ENCODE data around the gene SOCS2. TPM values are rescaled to one million over a fixed set of nuclear protein-coding genes. Genes with fewer than 3 reads are reported as not detected.

Gene SOCS2
- total RNA-seq (2013; cell fraction: nucleolus; rRNA removed), result 5.3 and 9.2 TPM in 2 replicates
- total RNA-seq (2014; rRNA removed) (8.0 and 16.0 TPM in 2 replicates), total RNA-seq (2014; rRNA removed; fragmentation: Illumina TruSeq; extraction: Trizol) (9.7 and 10.1 TPM in 2 replicates), total RNA-seq (2021) (8.5 and 9.4 TPM in 2 replicates), polyA plus RNA-seq (2011; rRNA removed) (2.6 and 3.5 TPM in 2 replicates), polyA plus RNA-seq (2014; fragmentation: Illumina TruSeq; extraction: Trizol) (12.0 and 18.8 TPM in 2 replicates), polyA plus RNA-seq (2014; fragmentation: Nextera tagmentation; extraction: Ambion mirVana) (1 to 10 TPM; 3.7 TPM), polyA plus RNA-seq (2014; rRNA removed) (11.5 and 12.7 TPM in 2 replicates), polyA plus RNA-seq (2016; fragmentation: Nextera tagmentation; extraction: Ambion mirVana) (1 to 10 TPM; 5.1 to 6.5 TPM), polyA minus RNA-seq (2011; rRNA and poly(A)+ RNA removed) (1.2 and 1.6 TPM in 2 replicates), Bru-seq, nascent RNA (percentile 61 among the genes with signal in this experiment), BruChase-seq, experiment 1, labeled RNA remaining after a 6-hour chase (percentile 65 among the genes with signal in this experiment), BruChase-seq, experiment 2, labeled RNA remaining after a 2-hour chase (percentile 68 among the genes with signal in this experiment)
- 2.0 TPM for polyA plus RNA-seq (2011; ENCODE audit: low read depth)
- 1.5 and 1.9 TPM in 2 replicates for polyA plus RNA-seq (2011; cell fraction: cytosol; rRNA removed)
- polyA plus RNA-seq (2011; cell fraction: nucleus; rRNA removed), result 4.3 and 4.9 TPM in 2 replicates
- 4.6 and 4.7 TPM in 2 replicates for polyA plus RNA-seq (2012)
- 0.73 and 2.0 TPM in 2 replicates for polyA minus RNA-seq (2011; cell fraction: cytosol; rRNA and poly(A)+ RNA removed)
- 1.9 TPM in 2 replicates for polyA minus RNA-seq (2011; cell fraction: nucleus; rRNA and poly(A)+ RNA removed)
- long read RNA-seq, experiment 1, partial matches to known transcripts, result 0 of 7 reads
- long read RNA-seq, experiment 1, other reads (novel, unspliced or antisense), result 1 of 7 reads
- long read RNA-seq, experiment 2, transcript SOCS2-210 (2 exons, 1,716 nt), result major isoform, 8 of 19 reads
- long read RNA-seq, experiment 2, partial matches to known transcripts, result 0 of 19 reads
- long read RNA-seq, experiment 2, other reads (novel, unspliced or antisense), result 5 of 19 reads

- Histone ChIP-seq H3K4me2 (ENCODE audit: control insufficient read depth, insufficient read depth) (peak within 1 kb of the TSS; percentile 100), H3K4me3 (peak within 1 kb of the TSS; percentile 81), H3K4me1 (ENCODE audit: control insufficient read depth, insufficient read depth, low read length) (peaks cover 6% of the 10 kb centered on the region; the same call in 1 of the 2 replicates), H4K20me1 (ENCODE audit: control insufficient read depth, insufficient read depth) (no peaks in the 10 kb centered on the region), H3K79me2 (ENCODE audit: control insufficient read depth, insufficient read depth, low read length) (no peaks in the 10 kb centered on the region), H3K27me3 (replicated peaks in 1 of 2; ENCODE audit: control insufficient read depth in 2 of 2, insufficient read depth in 2 of 2, low read length in 1 of 2) (peaks cover 11 to 15% of the 10 kb centered on the region in 2 experiments), H2AFZ (ENCODE audit: control insufficient read depth, low read depth, low read length) (peak within 1 kb of the TSS; percentile 90), H3K9ac (ENCODE audit: control insufficient read depth, insufficient read depth, low read length) (peak within 1 kb of the TSS; percentile 43; the same call in 1 of the 2 replicates), H3K9me3 (replicated peaks; ENCODE audit: control insufficient read depth, insufficient read depth, low read length) (no peaks in the 10 kb centered on the region), H3K27ac (ENCODE audit: control insufficient read depth, insufficient read depth) (no peak within 1 kb of the TSS), H3K36me3 (ENCODE audit: control insufficient read depth in 2 of 2, insufficient read depth in 2 of 2, low read length in 1 of 2) (no peaks in the 10 kb centered on the region)
- 0 out of 2 replicates have a peak, but pooled peaks have one; percentile 40 for TF ChIP-seq DPF2 (IDR thresholded peaks at IDR 0.05)
- TF ChIP-seq NR2F1 (conservative IDR thresholded peaks at IDR 0.05), result 0 out of 2 replicates have a peak, but pooled peaks have one; percentile 14
- no peak for TF ChIP-seq USF1 (IDR thresholded peaks at IDR 0.05; ENCODE audit: borderline replicate concordance, extremely low read length, insufficient read depth, low read depth, low read length)
- peak; percentile 71; the same call in 1 of the 2 replicates for TF ChIP-seq GATAD2B (conservative IDR thresholded peaks at IDR 0.05; ENCODE audit: low read depth)
- TF ChIP-seq PAX5 (IDR thresholded peaks at IDR 0.05; ENCODE audit: borderline replicate concordance, low read depth, low read length), result no peak
- TF ChIP-seq LARP7 (IDR thresholded peaks at IDR 0.05), result peak; percentile 48; the same call in 1 of the 2 replicates
- no peak for TF ChIP-seq CEBPB (IDR thresholded peaks at IDR 0.05; ENCODE audit: borderline replicate concordance in 1 of 2, low read depth in 2 of 2, low read length in 2 of 2)
- TF ChIP-seq TARDBP (IDR thresholded peaks at IDR 0.05; ENCODE audit: borderline replicate concordance), result no peak
- TF ChIP-seq BHLHE40 (IDR thresholded peaks at IDR 0.05; ENCODE audit: borderline replicate concordance in 1 of 2, low read depth in 2 of 2, low read length in 1 of 2), result 0 out of 4 replicates have a peak, but pooled peaks of 1 of the 2 experiments have one; percentile 19
- peak; percentile 52; the same call in 1 of the 2 replicates for TF ChIP-seq EZH2 (IDR thresholded peaks at IDR 0.05; ENCODE audit: borderline replicate concordance, control insufficient read depth, low read depth, low read length)
- TF ChIP-seq RUNX3 (IDR thresholded peaks at IDR 0.05; ENCODE audit: low read length), result peak; percentile 33; the same call in 1 of the 2 replicates
- peak; percentile 68 for TF ChIP-seq IKZF1 (conservative IDR thresholded peaks at IDR 0.05)
- peak in 1 of 2 experiments; percentile 11; a peak in 1 of 4 replicates for TF ChIP-seq IKZF2 (IDR thresholded peaks at IDR 0.05)
- no peak for TF ChIP-seq PBX3 (IDR thresholded peaks at IDR 0.05; ENCODE audit: insufficient replicate concordance, low read depth, low read length)
- TF ChIP-seq MEF2A (IDR thresholded peaks at IDR 0.05; ENCODE audit: insufficient read depth, low read depth, low read length), result no peak
- no peak for DNase-seq (ENCODE audit: low read depth, low spot score)
- intact Hi-C loops (cut with micrococcal nuclease; ENCODE audit: unreplicated experiment), result loop anchor here (1.0 to 5.0 kb wide), 3 partner anchors 53 to 275 kb away; partner anchors contain the start of gene CRADD
- FAIRE-seq, result no peak
- ChIA-PET CTCF (interaction anchor here (1.1 to 3.9 kb wide), 2 partner anchors 527 to 530 kb away, joined by 5 to 36 read pairs; no protein-coding TSS in a partner anchor), POLR2A (no interaction called here), SMC1A (ENCODE audit: uncharacterized antibody, unreplicated experiment) (interaction anchor here (3.4 kb wide), 1 partner anchor 529 kb away, joined by 23 read pairs; no protein-coding TSS in a partner anchor), RAD21 (ENCODE audit: unreplicated experiment) (interaction anchor here (1.1 to 4.2 kb wide), 2 partner anchors 19 to 529 kb away, joined by 3 to 30 read pairs; no protein-coding TSS in a partner anchor)
- in situ Hi-C loops (cut with MboI), result no loop called here
- WGBS (ENCODE audit: insufficient coverage, insufficient replicate concordance, low lambda C conversion rate, missing lambda C conversion rate), result under 1% methylated on average over 27 of the region's 59 CpGs
- peak; percentile 17 for ATAC-seq
- BruUV-seq (replicated peaks), result no TSS peak
These were observed at the start of gene SOCS2 for GRCh38 chr12:93571925-93572711. SOCS2 (plus strand) TSS chr12:93572675; CDS start chr12:93572898, 223 bp downstream.

Data from GM12878 (cell line).